ENCODE measurements around the gene ARHGEF11. TPM values are rescaled to one million over a fixed set of nuclear protein-coding genes. Genes with fewer than 3 reads are reported as not detected.

Gene ARHGEF11
- total and polyA plus RNA-seq, 12 donors, result 10.4 to 34.5 (median 26.8) TPM

GRCh38 chr1:156923670-156924477 is 121.7 kb downstream of the ARHGEF11 start:
- Histone ChIP-seq H3K9me3 (no peaks in the 10 kb centered on the region), H3K36me3 (no peaks in the 10 kb centered on the region), H3K4me1 (peaks cover 14 to 42% (median 33%) of the 10 kb centered on the region in 9 donors), H3K27ac (no peak overlapping the region), H3K27me3 (peaks cover 27 to 95% (median 81%) of the 10 kb centered on the region in 7 donors), H3K4me3 (peak overlapping the region in 5 of 10 donors; percentile 5 to 27 (median 14))
- TF ChIP-seq, protein P1, sequence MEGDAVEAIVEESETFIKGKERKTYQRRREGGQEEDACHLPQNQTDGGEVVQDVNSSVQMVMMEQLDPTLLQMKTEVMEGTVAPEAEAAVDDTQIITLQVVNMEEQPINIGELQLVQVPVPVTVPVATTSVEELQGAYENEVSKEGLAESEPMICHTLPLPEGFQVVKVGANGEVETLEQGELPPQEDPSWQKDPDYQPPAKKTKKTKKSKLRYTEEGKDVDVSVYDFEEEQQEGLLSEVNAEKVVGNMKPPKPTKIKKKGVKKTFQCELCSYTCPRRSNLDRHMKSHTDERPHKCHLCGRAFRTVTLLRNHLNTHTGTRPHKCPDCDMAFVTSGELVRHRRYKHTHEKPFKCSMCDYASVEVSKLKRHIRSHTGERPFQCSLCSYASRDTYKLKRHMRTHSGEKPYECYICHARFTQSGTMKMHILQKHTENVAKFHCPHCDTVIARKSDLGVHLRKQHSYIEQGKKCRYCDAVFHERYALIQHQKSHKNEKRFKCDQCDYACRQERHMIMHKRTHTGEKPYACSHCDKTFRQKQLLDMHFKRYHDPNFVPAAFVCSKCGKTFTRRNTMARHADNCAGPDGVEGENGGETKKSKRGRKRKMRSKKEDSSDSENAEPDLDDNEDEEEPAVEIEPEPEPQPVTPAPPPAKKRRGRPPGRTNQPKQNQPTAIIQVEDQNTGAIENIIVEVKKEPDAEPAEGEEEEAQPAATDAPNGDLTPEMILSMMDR (IDR thresholded peaks at IDR 0.05), result no peak
- intact Hi-C loops (cut with DNase I), result loop anchor here in 4 of 10 donors (10.0 kb wide), 5 partner anchors 79 to 239 kb away; partner anchors contain the start of genes ISG20L2 (in 1 of the 4) and METTL25B (in 1 of the 4)
- ATAC-seq (no peak), DNase-seq (no peak)
- 1 to 4% methylated on average over 58 to 64 of the region's 64 CpGs for WGBS, 2 donors

DNA sequence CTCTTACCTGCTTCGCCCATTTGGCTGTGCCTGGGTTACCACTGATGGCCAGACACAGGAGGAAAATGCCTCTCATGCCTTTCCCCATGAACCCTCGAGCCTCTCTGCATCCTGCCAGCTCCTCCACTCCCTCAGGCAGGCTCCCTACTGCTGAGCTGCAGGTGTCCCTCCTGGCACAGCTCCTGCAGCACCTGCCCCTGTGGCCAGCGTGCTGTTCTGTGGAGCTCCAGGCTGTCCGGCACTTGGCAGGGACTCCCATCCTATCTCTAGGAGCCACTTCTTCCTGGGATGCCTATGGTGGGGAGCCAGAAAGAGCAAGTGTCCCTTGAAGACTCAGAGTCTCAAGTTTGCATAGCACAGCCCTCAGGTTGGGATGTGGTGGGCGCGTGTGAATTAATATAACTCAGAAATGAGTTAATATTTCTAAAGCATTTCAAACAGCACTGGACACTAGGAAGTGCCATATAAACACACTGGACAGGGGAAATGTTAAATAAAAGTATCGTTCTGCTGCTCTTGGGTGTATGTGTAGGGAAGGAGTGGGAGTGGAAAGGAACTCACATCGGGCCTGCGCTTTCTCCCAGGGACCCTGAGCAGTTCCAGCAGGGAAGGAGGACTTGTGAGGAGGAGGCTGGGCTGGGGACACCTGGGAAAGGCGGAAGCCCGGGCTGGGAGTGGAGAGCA is 122.4 kb downstream of the ARHGEF11 start:
- peaks cover 27 to 91% (median 77%) of the 10 kb centered on the region in 7 donors for H3K27me3 ChIP-seq
- H3K27ac ChIP-seq, result no peak overlapping the region
- TF ChIP-seq, protein P1 (IDR thresholded peaks at IDR 0.05), result no peak
- H3K4me1 ChIP-seq, result peaks cover 14 to 42% (median 33%) of the 10 kb centered on the region in 9 donors
- peak overlapping the region in 1 of 10 donors; percentile 27 for H3K4me3 ChIP-seq
- DNase-seq (no peak), ATAC-seq (no peak)
- H3K36me3 ChIP-seq, result peaks cover 0 to 4% (median 0%) of the 10 kb centered on the region in 9 donors
- WGBS, 2 donors, result 11 to 20% methylated on average over 11 of the region's 11 CpGs
- peaks cover 0 to 6% (median 0%) of the 10 kb centered on the region in 11 donors for H3K9me3 ChIP-seq
- intact Hi-C loops (cut with DNase I), result loop anchor here in 4 of 10 donors (10.0 kb wide), 5 partner anchors 78 to 238 kb away; partner anchors contain the start of genes ISG20L2 (in 1 of the 4) and METTL25B (in 1 of the 4)

DNA sequence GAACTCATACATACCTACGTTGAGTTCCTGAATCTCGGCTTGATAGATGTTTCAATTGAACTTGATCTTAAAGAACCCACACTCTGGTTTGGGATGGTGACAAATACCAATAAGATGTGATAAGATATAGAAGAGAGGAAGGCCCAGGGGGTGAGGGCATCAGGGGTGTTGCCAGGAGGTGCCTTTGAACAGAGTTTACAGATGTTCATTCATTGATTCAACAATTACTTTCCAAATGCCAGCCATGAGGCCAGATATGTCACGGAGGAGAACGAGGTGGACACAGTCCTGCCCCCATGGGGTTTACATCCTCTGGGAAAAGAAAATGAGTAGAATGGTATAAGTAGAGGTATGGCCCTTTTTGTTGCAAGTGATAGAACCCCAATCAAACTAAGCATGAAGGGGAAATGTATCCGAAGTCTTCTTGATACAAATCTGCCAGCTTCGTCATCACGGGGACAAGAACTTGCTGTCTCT is 124.5 kb downstream of the ARHGEF11 start:
- ATAC-seq (no peak), DNase-seq (no peak)

More for the DNA sequence above, 124.5 kb downstream of the ARHGEF11 start:
- Histone ChIP-seq H3K27ac (no peak overlapping the region), H3K36me3 (peaks cover 0 to 24% (median 4%) of the 10 kb centered on the region in 9 donors), H3K9me3 (peaks cover 0 to 18% (median 0%) of the 10 kb centered on the region in 11 donors), H3K4me3 (peak overlapping the region in 1 of 10 donors; percentile 35), H3K4me1 (peaks cover 8 to 30% (median 24%) of the 10 kb centered on the region in 9 donors), H3K27me3 (peaks cover 27 to 71% (median 56%) of the 10 kb centered on the region in 7 donors)
- 64 to 68% methylated on average over 7 of the region's 7 CpGs for WGBS, 2 donors
- intact Hi-C loops (cut with DNase I), result loop anchor here in 5 of 10 donors (2.0 to 10.0 kb wide), 7 partner anchors 28 to 236 kb away; partner anchors contain the start of genes ISG20L2 (in 1 of the 5), METTL25B (in 1 of the 5) and PEAR1 (in 1 of the 5)
- TF ChIP-seq, protein P1 (IDR thresholded peaks at IDR 0.05), result no peak

Data from heart right ventricle (tissue), 16 donors.